Stimulated activated CD8-positive, alpha-beta memory T cell treated with anti-CD3 and anti-CD28 coated beads, Interleukin-4, amount 100 ng/mL, for 24 hours (primary cell): ENCODE results near the gene MXD1.
A peak's percentile ranks its signal among the peaks of the same experiment; 100 is the strongest.
"Not testable (repeated sequence)": the region's sequence is repeated elsewhere in the genome, so short reads cannot be mapped to it uniquely, and the experiment has no call there.

Experiments
- DNase-seq: peaks from one replicate; pipeline ENCODE4 v3.0.0-alpha.2; 2020; ENCODE audit warnings: low read depth

Gene MXD1, protein sequence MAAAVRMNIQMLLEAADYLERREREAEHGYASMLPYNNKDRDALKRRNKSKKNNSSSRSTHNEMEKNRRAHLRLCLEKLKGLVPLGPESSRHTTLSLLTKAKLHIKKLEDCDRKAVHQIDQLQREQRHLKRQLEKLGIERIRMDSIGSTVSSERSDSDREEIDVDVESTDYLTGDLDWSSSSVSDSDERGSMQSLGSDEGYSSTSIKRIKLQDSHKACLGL

GRCh38 chr2:69914950-69915945 lies at the start of gene MXD1:
MXD1 (plus strand) TSS chr2:69915109; CDS start chr2:69915331, 222 bp downstream.
- peak; percentile 100 for DNase-seq

GRCh38 chr2:69888451-69888850 lies 26.5 kb upstream of the MXD1 start:
- no peak for DNase-seq

DNA sequence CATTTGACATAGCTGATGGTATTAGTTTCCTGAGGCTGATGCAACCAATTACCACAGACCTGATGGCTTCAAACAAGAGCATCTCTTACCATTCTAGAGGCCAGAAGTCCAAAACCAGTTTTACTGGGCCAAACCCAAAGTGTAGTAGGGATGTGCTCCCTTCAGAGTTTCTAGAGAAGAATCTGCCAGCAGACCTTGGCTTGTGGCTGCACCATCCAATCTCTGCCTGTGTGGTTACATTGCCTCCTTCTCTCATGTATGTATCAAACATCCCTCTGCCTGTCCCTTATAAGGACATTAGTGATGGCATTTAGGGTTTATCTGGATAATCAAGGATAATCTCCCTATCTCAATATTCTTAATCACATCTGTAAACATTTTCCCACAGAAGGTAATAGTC lies 25.6 kb upstream of the MXD1 start:
- DNase-seq, result no peak

DNA sequence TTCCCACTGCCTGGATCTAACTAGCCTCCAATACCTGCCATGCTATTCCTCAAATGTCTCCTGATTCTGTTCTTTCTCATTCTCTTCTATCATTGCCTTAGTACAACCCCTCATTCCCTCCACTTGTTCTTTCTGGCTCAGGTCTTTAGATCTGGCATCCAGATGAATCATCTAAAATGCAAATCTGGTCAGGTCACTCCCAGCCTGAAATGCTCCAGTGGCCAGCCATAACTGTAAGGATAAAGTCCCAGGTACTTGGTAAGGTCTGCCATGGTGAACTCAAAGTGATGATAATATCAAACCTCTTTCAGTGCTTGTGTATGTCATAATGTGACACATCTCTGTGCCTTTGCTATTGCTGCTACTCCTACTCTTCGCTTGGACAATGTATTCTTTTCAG lies 24.0 kb upstream of the MXD1 start:
- no peak for DNase-seq

- DNase-seq, result not testable (repeated sequence)
Measured at GRCh38 chr2:69892838-69893424, 22.0 kb upstream of the MXD1 start.

GRCh38 chr2:69893684-69894551 lies 21.0 kb upstream of the MXD1 start, which contains the start of gene SNRNP27:
SNRNP27 (plus strand) TSS chr2:69893956; CDS start chr2:69893985, 29 bp downstream.
- DNase-seq, result peak; percentile 67

DNA sequence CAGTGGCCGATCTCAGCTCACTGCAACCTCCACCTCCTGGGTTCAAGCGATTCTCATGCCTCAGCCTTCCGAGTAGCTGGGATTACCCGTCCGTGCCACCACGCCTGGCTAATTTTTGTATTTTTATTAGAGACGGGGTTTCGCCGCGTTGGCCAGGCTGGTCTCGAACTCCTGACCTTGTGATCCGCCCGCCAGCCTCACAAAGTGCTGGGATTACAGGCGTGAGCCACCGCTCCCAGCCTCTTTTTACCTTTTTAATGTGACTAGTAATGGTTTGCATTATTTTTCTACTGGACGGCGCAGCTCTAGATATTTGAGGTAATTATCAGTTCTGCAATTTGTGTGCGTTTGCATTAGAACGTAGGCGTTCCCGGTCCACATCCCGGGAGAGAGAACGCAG lies 20.2 kb upstream of the MXD1 start:
- not testable (repeated sequence) for DNase-seq

DNA sequence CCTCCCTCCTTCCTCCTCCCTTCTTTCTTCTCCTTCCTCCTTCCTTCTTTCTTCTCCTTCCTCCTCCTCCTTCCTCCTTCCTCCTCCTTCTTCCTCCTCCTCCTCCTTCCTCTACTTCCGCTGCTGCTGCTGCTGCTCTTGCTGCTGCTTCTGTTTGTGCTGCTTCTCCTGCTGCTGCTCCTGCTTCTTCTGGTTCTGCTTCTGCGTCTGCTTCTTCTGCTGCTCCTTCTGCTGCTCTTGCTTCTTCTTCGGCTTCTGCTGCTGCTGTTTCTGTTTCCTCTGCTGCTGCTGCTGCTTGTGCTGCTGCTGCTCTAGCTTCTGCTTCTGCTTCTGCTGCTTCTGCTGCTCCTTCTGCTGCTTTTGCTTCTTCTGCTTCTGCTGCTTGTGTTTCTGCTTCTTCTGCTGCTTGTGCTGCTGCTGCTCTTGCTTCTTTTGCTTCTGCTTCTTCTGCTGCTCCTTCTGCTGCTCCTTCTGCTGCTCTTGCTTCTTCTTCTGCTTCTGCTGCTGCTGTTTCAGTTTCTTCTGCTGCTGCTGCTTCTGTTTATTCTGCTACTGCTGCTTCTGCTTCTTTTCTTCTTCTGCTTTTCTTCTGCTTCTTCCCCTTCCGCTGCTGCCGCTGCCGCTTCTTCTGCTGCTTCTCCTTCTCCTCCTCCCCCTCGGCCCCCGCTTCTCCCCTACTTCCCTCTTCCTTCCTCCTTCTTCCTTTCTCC lies 12.5 kb upstream of the MXD1 start:
- no peak for DNase-seq

- DNase-seq, result no peak
Measured at GRCh38 chr2:69907216-69907615, 7.7 kb upstream of the MXD1 start.

GRCh38 chr2:69911985-69912563 lies 2.8 kb upstream of the MXD1 start:
- no peak for DNase-seq

DNA sequence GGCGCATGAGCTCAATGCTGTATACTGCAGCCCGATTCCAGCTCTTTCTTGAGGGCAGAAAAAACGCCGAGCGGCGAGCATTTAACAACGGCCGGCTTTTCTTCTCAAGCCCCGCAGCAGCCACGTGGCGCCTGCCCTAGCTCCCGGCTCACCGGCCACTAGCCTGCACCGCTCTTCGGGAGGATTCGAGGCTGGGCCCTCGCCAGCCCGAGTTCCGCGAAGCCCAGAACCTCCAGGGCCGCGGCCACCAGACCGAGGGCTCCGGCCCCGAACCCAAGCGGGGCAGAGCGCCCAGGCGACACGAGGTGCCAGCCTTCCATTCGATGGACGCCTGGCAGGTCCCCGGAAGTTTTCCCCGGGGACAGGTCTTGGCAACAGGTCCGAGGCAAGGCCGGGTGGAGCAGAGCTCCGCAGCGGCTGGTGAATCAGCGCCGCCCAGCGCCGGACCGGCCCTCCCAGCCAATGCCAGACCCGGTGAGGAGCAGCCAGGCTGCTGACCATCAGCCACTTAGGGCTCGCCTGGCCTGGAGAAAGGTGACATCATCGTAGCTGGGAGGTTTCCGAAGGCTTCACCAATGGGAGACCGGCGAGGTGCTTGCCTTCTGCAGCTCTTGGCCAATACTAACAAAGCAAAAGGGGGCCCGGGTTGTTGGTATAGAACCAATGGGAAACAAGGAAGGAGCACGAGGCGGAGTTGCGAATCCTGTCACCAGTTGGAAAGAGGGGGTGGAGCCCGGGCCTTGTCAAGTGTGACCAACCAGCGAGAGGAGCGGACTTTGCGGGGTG lies 552 bp upstream of the MXD1 start:
- no peak for DNase-seq

DNA sequence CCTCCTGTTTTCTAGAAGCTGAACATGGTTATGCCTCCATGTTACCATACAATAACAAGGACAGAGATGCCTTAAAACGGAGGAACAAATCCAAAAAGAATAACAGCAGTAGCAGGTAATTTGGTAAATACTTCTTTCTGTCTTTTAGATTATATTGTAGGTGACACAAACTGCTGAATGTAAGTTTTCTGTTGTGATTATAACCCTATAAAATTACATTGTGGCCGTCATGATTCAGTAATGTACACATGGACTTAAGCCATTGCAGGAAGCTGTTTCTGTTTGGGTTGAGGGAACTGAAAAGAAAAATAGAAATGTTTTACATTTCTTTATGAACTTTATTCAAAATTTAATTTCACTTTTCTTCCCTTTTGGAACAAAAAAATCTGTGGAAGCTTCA lies 1.2 kb downstream of the MXD1 start:
- DNase-seq, result no peak

DNA sequence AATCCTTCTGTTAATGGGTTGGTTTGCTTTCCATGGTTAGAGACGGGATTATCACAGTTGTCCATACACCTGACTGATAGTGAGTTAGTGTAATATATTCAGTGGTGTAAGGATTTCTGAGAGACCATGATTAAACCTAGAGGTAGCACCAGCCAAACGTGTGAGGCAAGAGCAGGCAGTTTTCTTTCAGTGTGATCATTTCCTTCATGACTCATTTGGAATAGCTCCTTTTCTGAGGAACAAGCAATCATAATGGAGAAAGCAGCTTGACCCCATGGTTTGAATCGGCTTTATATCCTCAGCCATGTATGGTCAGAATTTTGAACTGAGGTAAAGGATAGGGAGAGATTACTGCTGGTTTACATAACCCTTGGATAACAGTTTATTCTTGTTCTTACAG lies 2.9 kb downstream of the MXD1 start:
- DNase-seq, result no peak

- DNase-seq, result no peak
Measured at GRCh38 chr2:69918401-69918800, 3.5 kb downstream of the MXD1 start.

- no peak for DNase-seq
Measured at GRCh38 chr2:69923116-69923515, 8.2 kb downstream of the MXD1 start.

- no peak for DNase-seq
Measured at GRCh38 chr2:69926849-69927515, 12.1 kb downstream of the MXD1 start.

DNA sequence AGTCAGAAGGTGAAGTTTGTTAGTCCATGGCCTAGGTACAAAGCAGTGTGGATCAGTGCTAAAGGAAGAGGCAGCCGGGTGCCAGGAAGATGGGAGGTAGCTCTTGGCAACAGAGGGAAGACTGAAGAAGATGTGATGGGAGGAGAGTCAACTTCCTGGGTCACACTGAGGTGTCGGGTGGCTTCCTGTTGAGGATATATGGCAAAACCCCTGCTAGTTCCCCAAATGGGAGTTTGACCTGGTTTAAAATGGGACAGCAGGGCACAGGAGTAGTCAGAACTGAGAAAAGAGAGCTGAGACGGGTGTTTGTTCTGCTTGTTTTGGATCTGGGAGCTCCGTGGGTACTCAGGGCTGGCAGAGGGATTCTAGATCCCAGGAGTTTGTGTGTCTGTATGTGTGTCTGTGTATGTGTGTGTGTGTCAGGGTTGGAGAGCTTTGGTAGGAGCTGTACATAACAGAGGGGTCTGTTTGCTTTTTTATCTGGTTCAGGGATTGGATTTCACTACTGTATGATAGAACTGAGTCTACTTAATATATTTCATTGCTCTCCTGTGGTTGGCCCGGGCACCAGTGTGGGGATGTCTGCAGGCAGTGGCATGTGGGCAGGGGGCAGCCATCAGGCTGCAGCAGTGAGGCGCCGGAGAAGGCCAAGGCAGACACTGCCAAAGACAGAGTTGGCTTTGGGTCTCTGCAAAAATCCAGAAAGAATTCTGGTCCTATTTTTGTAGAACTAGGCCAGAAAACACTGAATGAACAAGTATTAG lies 17.1 kb downstream of the MXD1 start:
- no peak for DNase-seq

DNA sequence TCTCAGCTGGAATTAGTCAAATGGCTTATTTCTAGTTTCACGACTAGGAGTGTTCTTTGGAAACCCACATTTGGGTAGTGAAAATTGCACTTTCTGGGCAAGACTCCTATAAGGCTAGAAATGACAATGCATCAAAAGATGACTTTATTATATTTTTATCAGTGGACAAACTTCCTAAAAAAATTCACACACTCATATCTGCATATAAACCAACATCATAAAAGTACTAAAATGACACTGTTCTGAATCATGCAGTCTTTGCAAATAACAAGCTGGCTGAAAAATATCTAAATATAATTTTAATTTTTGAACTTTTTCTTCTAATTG lies 17.6 kb downstream of the MXD1 start:
- DNase-seq, result no peak
